ENCODE results near the gene RGMB.
"Not testable (repeated sequence)": the region's sequence is repeated elsewhere in the genome, so short reads cannot be mapped to it uniquely, and the experiment has no call there.

Gene RGMB

GRCh38 chr5:98741926-98742325 is 31.5 kb upstream of the RGMB start:
- ChIA-PET CTCF (interaction anchor here (0.8 to 3.3 kb wide), 5 partner anchors 10 to 1511 kb away, joined by 3 to 23 read pairs (median 3); no protein-coding TSS in a partner anchor), POLR2A (no interaction called here)
- TF ChIP-seq CTCF (IDR thresholded peaks at IDR 0.05; ENCODE audit: control extremely low read depth, extremely low read depth, low read depth, missing control alignments), result no peak
- DNase-seq (ENCODE audit: extremely low spot score), result no peak

GRCh38 chr5:98742396-98743073 is 30.9 kb upstream of the RGMB start:
- no peak for DNase-seq (ENCODE audit: extremely low spot score)
- ChIA-PET POLR2A (no interaction called here), CTCF (interaction anchor here (1.0 to 3.3 kb wide), 3 partner anchors 11 to 252 kb away, joined by 3 to 23 read pairs (median 3); no protein-coding TSS in a partner anchor)
- TF ChIP-seq CTCF (IDR thresholded peaks at IDR 0.05; ENCODE audit: control extremely low read depth, extremely low read depth, low read depth, missing control alignments), result no peak

- POLR2A ChIA-PET; DNase-seq (ENCODE audit: extremely low spot score): not testable (repeated sequence)
- CTCF ChIA-PET, result interaction anchor here (3.8 kb wide), 1 partner anchor 21 kb away, joined by 30 read pairs; no protein-coding TSS in a partner anchor
These were observed 25.2 kb upstream of the RGMB start for GRCh38 chr5:98748259-98748658.

- ChIA-PET CTCF (interaction anchor here (1.0 to 3.8 kb wide), 2 partner anchors 17 to 20 kb away, joined by 4 to 30 read pairs; no protein-coding TSS in a partner anchor), POLR2A (no interaction called here)
- no peak for TF ChIP-seq CTCF (IDR thresholded peaks at IDR 0.05; ENCODE audit: control extremely low read depth, extremely low read depth, low read depth, missing control alignments)
- no peak for DNase-seq (ENCODE audit: extremely low spot score)
These were observed 24.4 kb upstream of the RGMB start for GRCh38 chr5:98749046-98749445.

DNA sequence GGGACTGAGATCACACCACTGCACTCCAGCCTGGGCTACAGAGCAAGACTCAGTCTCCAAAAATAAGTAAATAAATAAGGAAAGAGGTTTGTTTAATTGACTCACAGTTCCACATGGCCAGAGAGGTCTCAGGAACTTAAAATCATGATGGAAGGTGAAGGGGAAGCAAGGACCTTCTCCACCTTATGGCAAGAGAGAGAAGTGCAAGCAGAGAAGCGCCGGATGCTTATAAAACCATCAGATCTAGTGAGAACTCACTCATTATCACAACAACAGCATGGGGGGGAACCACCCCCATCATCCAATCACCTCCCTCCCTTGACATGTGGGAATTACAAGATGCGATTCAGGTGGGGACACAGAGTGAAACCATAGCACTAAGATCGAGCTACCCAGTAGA is 22.8 kb upstream of the RGMB start:
- ChIA-PET POLR2A (no interaction called here), CTCF (interaction anchor here (1.4 to 3.8 kb wide), 3 partner anchors 11 to 18 kb away, joined by 3 to 30 read pairs (median 6); no protein-coding TSS in a partner anchor)
- DNase-seq (ENCODE audit: extremely low spot score), result no peak
- no peak for TF ChIP-seq CTCF (IDR thresholded peaks at IDR 0.05; ENCODE audit: control extremely low read depth, extremely low read depth, low read depth, missing control alignments)

GRCh38 chr5:98752331-98752730 is 21.1 kb upstream of the RGMB start:
- POLR2A ChIA-PET; DNase-seq (ENCODE audit: extremely low spot score): not testable (repeated sequence)
- CTCF ChIA-PET, result interaction anchor here (1.0 to 3.8 kb wide), 2 partner anchors 16 to 18 kb away, joined by 5 to 21 read pairs; no protein-coding TSS in a partner anchor

- POLR2A ChIA-PET; DNase-seq (ENCODE audit: extremely low spot score): not testable (repeated sequence)
- CTCF ChIA-PET, result interaction anchor here (1.0 to 3.8 kb wide), 2 partner anchors 15 to 18 kb away, joined by 5 to 21 read pairs; no protein-coding TSS in a partner anchor
These were observed 20.7 kb upstream of the RGMB start for GRCh38 chr5:98752801-98753200.

DNA sequence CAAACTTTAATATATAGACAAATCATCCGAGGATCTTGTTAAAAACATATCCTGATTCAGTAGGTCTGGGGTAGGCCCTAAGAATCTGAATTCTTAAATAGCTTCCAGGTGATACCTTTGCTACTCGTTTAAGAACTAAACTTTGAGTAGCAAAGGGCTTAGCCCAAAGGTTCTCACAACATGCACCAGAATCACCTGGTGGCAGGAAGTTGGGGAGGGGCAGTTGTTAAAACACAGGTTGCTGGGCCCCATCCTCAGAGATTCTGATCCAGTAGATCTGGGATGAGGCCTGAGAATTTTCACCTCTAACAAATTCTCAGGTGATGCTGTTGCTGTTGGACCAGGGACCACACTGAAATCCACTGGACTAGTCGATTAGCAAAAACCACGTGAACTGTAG is 20.0 kb upstream of the RGMB start:
- no peak for DNase-seq (ENCODE audit: extremely low spot score)
- ChIA-PET POLR2A (no interaction called here), CTCF (interaction anchor here (3.8 kb wide), 1 partner anchor 15 kb away, joined by 21 read pairs; no protein-coding TSS in a partner anchor)
- no peak for TF ChIP-seq CTCF (IDR thresholded peaks at IDR 0.05; ENCODE audit: control extremely low read depth, extremely low read depth, low read depth, missing control alignments)
